GM18505 (cell line): ENCODE measurements around the gene PEPD.
"Not testable (repeated sequence)": the region's sequence is repeated elsewhere in the genome, so short reads cannot be mapped to it uniquely, and the experiment has no call there.

ENCODE experiments used
- ATAC-seq: cut with Tn5 transposase; IDR thresholded peaks from one replicate; pipeline ENCODE4 v1.9.1; 2021; ENCODE audit not compliant: unreplicated experiment
- POLR2A ChIP-seq: IDR thresholded peaks from 4 replicates; pipeline ENCODE4 v1.6.1; 2011; ENCODE audit warnings: borderline replicate concordance; ENCODE audit not compliant: insufficient read depth, insufficient read length; ENCODE audit errors: extremely low read depth

The PEPD gene

DNA sequence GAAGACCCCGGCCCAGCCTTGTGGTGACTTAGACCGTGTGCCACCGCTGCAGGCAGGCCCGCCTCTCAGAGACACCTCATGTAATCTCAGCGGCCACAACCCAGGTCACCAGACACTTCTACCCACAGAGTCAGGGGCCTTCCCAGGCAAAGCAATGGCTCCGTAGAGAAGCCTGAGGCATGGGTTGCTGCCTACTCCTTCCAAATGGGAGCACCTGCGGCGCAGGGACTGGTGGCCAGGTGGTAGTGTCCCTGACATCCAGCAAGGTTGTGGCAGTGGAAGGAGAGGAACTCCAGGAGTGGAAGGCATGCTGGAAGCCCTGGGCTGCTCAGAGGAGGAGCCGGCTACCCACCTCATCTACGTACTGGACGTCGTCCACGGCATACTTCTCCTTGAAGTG is 21.0 kb downstream of the PEPD start:
- ATAC-seq = no peak
- no peak for TF ChIP-seq POLR2A

DNA sequence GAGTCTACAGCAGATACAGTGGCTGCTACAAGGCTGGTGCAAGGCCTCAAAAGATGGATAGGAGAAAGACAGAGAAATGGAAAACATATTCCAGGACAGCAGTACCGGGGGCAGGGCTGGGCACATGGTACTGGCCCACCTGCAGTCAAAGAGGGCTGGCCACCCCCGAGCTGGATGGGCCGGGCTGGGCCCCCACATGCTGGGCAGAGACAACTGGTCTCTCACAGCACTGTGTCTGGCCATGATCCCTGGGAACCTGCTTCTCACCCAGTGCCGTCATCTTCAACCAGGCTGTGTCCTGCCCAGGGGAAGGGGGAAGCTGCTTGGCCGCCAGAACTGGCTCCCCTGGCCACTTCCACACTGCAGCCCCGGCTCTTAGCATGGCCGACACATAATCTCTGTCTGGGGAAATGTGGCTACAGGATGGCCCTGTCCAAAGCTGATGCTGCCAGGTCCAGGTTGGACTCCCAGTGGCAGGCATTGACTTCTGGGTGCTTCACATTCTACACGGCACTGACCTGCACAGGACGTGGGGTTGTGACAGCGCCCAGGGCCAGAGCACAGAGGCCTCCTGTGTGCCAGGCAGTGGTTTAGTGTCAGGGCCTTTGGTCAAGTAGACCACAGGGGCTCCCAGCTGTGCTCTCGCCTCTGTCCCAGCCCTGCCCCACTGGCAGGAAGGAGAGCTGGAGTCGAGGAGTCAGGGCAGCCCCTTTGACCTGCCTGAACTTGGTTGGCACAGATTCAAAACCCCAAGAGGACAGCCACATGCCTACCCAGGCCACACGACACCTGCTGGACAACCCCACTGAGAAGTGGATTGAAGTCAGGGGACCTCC is 21.7 kb downstream of the PEPD start:
- no peak for TF ChIP-seq POLR2A
- no peak for ATAC-seq

DNA sequence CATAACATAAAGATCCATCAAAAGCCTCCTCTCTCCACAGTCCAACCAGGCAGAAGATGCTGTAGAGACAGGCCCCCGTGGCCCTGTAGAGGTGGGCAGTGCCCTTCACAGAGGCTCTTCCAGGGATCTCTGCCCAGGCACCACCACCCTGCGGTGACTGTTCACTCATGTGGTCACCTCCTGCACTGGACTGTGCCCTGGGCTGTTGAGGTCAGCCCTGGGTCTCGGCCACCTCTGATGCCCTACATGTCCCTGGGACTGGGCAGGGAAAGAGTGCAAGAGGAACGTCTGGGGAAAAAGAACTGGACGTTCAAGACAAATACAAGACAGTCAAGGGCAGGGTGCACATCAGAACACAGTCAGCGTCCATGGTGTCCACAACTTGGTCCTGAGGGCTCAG is 22.3 kb downstream of the PEPD start:
- no peak for ATAC-seq
- no peak for TF ChIP-seq POLR2A

DNA sequence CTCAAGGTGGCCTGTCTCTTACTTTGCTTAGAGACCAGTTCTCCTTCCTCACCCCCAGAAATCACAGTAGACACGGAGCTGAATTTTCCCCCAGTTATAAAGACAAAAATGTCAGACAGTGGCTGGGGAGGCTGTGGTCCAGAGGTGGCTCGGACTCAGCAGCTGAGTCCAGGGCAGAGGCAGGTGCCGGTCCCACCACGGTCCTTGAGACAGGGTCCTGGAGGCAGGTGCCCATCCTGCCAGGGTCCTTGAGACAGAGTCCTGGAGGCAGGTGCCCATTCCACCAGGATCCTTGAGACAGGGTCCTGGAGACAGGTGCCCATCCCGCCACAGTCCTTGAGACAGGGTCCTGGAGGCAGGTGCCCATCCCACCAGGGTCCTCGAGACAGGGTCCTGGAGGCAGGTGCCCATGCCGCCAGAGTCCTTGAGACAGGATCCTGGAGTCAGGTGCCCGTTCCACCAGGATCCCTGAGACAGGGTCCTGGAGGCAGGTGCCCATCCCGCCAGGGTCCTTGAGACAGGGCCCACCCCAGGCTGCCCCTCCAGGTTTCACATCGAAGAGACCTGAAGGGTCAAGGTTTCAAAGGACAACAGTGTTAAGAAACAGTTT is 23.1 kb downstream of the PEPD start:
- no peak for ATAC-seq
- no peak for TF ChIP-seq POLR2A

DNA sequence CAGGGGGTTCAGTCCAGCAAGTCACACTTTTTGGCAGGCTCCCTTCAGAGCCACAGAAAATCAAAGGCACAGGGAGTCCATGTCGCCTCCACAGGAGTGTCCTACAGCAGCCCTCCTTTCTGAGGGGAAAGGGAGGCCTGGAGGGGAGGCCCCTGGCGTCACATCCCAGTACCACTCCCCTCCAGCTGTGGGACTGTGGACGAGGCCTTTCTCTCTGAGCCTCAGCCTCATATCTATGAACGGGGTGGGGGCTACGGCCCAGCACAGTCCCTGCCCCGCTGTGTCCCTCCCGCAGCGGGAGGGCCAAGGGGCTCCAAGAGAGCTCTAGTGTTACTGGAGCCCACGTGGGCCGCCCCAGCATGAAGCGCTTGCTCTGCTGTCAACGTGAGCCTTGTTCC is 23.8 kb downstream of the PEPD start:
- TF ChIP-seq POLR2A = no peak
- no peak for ATAC-seq

DNA sequence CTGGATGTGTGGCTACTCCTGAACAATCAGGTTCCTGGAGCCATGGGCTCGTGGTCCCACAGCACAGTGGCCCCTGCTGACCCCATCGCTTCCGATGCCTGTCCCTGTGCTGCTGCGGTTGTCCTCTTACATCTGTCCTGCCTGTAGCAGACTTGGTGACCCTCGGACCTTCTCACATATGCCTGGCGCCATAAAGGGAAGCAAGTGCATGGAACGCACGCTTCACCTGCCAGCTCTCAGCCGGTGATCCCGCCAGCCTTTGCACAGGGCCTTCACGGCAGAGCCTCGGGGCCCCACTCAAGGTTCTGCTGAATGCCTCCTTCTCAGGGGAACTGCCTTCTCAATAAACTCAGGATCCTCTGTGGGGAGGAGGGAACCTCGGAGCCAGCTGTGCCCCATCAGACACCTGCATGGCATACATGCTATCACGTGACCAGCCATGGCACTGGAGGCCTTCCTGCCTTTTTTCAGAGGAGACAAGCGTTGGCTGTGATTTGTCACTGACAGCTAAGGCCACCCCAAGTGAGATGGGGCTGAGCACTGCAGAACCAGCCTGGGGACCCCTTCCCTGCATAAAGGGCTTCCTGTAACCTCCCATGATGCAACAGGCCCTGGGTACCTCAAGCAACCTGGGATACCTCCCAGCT is 24.3 kb downstream of the PEPD start:
- no peak for TF ChIP-seq POLR2A
- ATAC-seq = no peak

DNA sequence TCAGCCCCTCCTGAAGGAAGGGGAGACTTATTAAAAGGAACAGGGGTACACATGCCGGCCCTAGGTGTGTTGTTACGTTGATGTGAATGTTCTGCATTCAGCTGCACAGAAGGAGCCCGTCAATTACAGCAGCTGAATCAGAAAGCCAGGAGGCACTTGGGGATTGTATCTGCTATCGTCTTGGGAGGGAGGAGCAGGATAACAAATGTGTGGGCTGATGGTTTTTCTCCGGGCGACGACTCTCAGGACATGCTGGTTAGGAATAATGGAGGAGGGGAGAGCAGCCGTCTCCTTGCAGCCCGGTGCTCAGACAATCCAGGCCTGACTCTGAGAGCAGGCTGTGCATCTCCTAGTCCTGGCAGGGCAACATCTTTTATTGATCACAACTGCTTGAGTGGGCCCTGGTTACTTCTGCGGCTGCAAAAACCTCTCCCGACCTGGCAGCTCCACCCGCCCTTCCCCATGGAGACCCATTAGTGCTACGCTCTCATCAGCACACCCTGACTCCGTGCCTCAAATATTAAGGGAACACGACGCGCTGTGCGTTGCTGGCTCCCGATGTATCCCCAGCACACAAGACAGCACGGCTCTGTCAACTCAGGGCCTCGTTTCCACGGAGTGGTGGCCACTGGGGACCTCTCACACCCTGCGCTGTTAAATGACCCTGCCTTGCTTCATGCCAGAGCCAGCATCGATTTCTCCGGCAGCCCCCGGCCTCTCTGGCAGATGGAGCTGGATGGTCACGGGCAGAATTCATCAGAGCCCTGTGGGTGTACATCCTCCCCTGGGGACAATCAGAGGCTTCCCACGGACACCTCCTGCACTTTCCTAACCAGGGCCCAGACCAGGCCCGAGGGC is 25.3 kb downstream of the PEPD start:
- ATAC-seq = no peak
- TF ChIP-seq POLR2A = no peak

DNA sequence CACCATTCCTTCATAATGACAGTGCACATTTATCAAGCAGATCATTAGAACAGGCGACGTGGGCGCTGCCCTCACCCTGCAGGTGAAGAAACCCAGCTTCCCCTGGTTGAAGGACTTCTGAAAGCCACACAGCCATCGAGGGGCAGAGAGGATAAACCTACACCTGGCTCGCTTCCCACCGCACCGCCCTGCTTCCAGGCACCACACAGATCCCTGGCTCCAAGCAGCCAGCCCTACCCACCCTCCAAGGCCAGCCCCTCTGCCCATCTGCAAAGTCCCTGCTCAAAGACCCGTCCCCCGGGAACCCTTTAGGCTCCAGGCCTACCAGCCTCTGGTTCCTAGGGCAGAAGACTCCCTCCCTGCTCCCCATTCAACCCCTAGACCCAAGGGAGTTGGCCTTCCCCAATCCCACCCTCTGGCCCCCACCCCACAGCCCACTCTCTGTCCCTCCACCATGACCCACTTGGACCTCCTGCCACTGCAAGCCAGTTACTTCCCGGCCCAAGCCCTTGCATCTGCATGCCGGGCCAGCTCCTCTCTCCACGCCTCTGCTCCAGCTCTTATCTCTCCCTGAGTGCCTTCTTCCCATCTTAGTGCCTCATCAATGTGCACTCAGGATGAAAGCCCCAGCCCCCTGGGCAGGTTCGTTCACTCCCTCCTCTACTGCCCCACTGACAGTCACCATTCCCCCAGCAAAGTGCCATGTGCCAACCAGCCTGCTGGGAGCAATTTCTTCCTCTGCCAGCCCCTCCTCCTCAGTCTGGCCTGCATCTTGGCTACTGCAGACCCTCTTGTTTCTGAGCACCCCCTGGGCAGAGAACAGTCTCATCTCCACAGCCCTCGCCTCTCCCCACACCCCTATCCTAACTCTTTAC is 28.0 kb downstream of the PEPD start:
- no peak for TF ChIP-seq POLR2A
- no peak for ATAC-seq

DNA sequence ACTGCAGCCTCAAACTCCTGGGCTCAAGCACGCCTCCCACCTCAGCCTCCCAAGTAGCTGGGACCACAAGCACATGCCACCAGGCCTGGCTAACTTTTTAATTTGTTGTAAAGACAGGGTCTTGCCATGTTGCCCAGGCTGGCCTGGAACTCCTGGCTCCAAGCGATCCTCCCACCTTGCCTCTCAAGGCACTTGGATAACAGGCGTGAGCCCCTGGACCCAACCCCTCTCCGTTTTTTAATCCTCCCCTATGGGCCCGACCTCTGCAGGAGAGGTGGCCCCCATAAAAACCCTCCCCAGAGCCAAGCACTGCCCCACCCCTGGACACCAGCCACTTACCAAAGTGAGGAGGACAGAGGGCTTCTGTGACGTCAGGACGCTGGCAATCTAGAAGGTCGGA is 28.6 kb downstream of the PEPD start:
- no peak for ATAC-seq
- no peak for TF ChIP-seq POLR2A

DNA sequence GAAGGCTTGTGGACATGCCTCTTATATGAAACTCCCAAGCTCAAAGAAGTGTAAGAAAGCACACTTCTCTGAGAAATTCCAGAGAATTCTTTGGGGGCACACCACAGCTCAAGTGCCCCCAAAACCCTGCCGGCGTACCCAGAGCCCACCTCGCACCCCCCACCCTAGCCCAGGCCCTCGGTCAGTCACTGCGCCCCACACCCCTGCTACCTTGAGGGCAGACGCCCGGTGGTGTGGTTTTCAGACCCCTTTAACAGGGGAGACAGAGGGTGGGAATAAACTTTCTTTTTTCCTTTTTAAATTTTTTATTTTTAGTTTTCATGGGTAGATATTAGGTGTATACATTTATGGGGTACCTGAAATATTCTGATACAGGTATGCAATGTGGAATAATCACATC is 29.5 kb downstream of the PEPD start:
- ATAC-seq = no peak
- TF ChIP-seq POLR2A = no peak

DNA sequence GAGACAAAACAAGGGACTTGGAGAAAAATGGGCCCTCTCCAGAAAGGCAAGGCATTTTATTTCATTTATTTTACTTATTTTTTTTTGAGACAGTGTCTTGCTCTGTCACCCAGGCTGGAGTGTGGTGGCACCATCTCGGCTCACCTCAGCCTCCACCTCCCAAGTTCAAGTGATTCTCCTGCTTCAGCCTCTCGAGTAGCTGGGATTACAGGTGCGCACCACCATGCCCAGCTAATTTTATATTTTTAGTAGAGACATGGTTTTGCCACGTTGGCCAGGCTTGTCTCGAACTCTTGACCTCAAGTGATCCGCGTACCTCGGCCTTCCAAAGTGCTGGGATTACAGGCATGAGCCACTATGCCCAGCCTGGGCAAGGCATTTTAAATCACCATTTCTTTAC is 31.0 kb downstream of the PEPD start:
- not testable (repeated sequence) for ATAC-seq

DNA sequence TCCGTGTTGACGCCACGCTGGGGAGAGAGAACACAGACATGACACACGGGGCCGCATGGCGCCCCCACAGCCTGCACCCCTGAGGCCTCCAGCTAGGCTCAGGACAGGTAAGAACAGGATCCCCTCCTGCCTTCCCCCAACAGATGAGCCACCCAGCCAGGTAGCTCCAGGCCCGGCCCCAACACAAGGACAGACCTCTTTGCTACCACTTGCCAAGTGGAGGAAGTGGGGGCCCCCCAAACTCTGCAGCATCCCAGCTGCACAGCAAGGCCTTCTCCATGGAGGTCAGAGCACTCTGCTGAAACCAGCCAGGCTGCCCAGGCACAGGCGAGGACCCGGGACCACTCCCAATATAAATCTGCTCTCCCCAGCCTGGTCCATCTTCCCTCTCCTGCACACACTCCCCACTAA is 31.5 kb downstream of the PEPD start:
- no peak for ATAC-seq
- TF ChIP-seq POLR2A = no peak

DNA sequence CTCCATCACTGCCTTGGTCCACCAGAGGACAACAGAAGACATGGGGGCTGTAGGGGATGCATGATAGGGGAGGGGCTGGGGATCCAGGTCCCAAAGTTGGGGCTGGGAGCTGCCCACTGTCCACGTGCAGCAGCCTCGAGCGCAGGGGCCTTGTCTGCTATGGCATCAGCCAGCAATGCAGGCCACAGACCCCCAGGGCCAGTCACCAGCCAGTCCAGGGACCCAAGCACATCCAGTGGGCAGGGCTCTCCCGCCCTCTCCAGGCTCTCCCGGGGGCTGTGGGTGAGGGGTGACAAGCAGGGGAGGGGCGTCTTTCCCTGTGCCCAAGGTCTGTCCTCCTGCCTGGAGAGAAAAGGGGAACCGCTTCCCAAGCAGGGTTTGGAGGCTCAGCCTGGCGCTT is 32.8 kb downstream of the PEPD start:
- TF ChIP-seq POLR2A = no peak
- no peak for ATAC-seq
